IgD-negative memory B cell (primary cell): Measurements from ENCODE around the gene TRAIP. TPM values are rescaled to one million over a fixed set of nuclear protein-coding genes. Genes with fewer than 3 reads are reported as not detected.
A peak's percentile ranks its signal among the peaks of the same experiment; 100 is the strongest.
"Not testable (repeated sequence)": the region's sequence is repeated elsewhere in the genome, so short reads cannot be mapped to it uniquely, and the experiment has no call there.

ENCODE experiments used
- H3K27ac Mint-ChIP-seq, 3 donors: one replicate each; pipeline ENCODE4 v1.8.0; 2020 to 2022; ENCODE audit warnings: mild to moderate bottlenecking in 3 of 3, mixed read lengths in 3 of 3, moderate library complexity in 1 of 3
- H3K27me3 Mint-ChIP-seq: one replicate; pipeline ENCODE4 v1.8.0; 2021; ENCODE audit warnings: mixed read lengths
- H3K36me3 Mint-ChIP-seq: one replicate; pipeline ENCODE4 v1.8.0; 2020; ENCODE audit warnings: mild to moderate bottlenecking, mixed read lengths
- H3K4me1 Mint-ChIP-seq, 3 donors: one replicate each; pipeline ENCODE4 v1.8.0; 2020 to 2022; ENCODE audit warnings: mixed read lengths in 3 of 3, mild to moderate bottlenecking in 1 of 3
- H3K4me3 Mint-ChIP-seq, 4 donors: one replicate each; pipeline ENCODE4 v1.8.0; 2020 to 2022; ENCODE audit warnings: mild to moderate bottlenecking in 4 of 4, mixed read lengths in 4 of 4, moderate library complexity in 3 of 4
- H3K9me3 Mint-ChIP-seq, 3 donors: one replicate each; pipeline ENCODE4 v1.8.0; 2020 to 2021; ENCODE audit warnings: mixed read lengths in 3 of 3, mild to moderate bottlenecking in 1 of 3
- polyA plus RNA-seq: library from polyadenylated mRNA; unstranded; fragments of 300-500 nt; fragmentation: Illumina TruSeq; gene quantifications from one replicate; pipeline ENCODE4 v1.2.3, GENCODE V29; 2021

Gene TRAIP
- polyA plus RNA-seq, 1 donor from 2014 or later: 5.4 TPM

DNA sequence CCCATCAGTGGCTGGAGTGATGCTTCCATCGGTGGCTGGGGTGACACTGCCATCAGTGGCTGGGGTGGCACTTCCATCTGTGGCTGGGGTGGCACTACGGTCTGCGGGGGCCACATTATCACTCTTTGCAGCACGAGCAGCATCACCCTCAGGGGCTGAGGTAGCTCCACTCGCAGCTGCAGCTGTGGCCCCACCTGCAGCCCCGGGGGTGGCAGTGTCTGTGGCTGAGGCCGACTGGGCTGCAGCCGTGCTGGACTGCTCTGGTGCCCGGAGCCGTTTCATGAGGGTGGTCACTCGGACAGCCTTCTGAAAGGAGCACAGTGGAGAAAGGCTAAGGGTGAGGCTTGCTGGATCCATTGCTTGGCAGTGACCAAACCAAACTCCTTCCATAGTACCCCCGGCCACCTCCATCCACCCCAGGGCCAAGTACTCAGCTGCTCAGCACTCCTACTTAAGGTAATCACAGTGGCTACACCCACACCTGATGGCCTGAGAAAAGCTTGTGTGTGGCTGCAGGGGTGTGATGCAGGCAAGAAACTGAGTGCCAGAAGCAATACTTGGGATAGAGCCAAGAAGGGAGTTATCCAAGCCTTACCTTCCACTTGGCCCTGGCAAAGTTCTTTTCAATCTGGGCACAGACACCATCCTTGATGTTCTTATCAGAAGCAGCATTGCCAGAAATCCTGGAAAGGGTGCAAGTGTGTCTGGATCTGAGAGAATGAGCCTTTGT, 3.4 kb upstream of the TRAIP start:
- Mint-ChIP-seq H3K4me3 (no peak overlapping the region), H3K36me3 (peaks cover 2% of the 10 kb centered on the region), H3K27ac (no peak overlapping the region), H3K9me3 (no peaks in the 10 kb centered on the region), H3K4me1 (peaks cover 5 to 8% (median 6%) of the 10 kb centered on the region in 3 donors), H3K27me3 (peaks cover 4% of the 10 kb centered on the region)

DNA sequence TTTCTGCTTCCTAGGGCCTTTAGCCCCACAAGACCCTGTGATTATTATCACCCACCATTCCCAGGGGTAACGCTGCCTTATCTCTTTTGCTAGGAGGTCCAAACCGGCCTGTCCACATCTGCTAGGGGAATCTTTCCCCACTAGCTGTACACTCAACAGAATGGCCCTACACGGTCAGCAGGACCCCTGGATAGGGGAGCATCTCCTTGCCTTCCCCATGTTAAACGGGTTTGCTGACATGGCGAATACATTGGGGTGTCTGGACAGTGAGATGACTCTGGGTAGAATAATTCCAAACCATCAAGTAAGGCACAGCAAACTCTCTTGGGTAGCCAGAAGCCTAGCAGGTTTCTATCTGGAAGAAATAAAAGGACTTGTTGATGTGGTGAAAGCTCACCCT, 702 bp downstream of the TRAIP start:
- H3K4me1 Mint-ChIP-seq: peaks cover 5 to 8% (median 6%) of the 10 kb centered on the region in 3 donors
- H3K9me3 Mint-ChIP-seq: no peaks in the 10 kb centered on the region
- H3K27me3 Mint-ChIP-seq: no peaks in the 10 kb centered on the region
- peak overlapping the region in 1 of 3 donors; percentile 82 for H3K27ac Mint-ChIP-seq
- H3K4me3 Mint-ChIP-seq: peak overlapping the region in 3 of 4 donors; percentile 60 to 96 (median 88)
- no peaks in the 10 kb centered on the region for H3K36me3 Mint-ChIP-seq

GRCh38 chr3:49845694-49846093, 10.7 kb downstream of the TRAIP start:
- H3K9me3 Mint-ChIP-seq: no peaks in the 10 kb centered on the region
- no peaks in the 10 kb centered on the region for H3K27me3 Mint-ChIP-seq
- H3K27ac Mint-ChIP-seq: no peak overlapping the region
- no peak overlapping the region for H3K4me3 Mint-ChIP-seq
- peaks cover 0 to 3% (median 0%) of the 10 kb centered on the region in 3 donors for H3K4me1 Mint-ChIP-seq
- H3K36me3 Mint-ChIP-seq: peaks cover 2% of the 10 kb centered on the region

DNA sequence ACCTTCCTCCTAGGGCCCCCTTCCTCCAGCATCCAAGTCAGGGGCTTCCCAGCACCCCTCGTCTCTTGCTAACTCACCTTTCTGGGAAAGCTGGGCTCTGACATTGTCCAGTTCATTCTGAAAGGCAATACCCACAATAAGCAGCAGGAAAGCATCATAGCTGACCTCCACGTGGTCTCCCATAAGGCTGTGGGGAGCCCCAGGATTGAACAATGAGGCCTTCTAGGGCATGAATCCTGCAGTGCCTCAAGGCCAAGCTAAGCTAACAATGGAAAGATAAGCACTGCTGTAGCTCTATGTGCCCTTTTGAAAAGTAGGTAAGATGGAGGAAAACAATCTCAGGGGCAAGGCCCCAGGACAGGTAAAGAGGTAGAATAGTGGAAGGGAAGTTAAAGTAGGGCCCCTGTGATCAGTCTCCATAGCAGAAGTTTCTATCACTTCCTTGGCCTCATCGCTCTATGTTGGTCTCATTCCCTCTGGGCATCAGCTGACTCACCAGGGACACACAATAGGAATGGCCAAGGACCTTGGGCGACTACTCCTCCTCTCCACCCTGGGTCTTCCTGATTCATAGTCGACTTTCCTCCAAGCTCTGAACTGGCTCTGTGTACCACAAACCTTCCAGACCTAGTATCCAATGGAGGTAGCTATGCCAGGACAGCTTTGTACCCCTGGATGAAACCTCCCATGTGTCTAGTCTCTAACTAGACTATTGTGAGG, 11.7 kb downstream of the TRAIP start:
- peak overlapping the region in 1 of 3 donors; percentile 9 for H3K27ac Mint-ChIP-seq
- H3K36me3 Mint-ChIP-seq: peaks cover 2% of the 10 kb centered on the region
- no peak overlapping the region for H3K4me3 Mint-ChIP-seq
- H3K4me1 Mint-ChIP-seq: peaks cover 0 to 3% (median 0%) of the 10 kb centered on the region in 3 donors
- no peaks in the 10 kb centered on the region for H3K9me3 Mint-ChIP-seq
- H3K27me3 Mint-ChIP-seq: no peaks in the 10 kb centered on the region

DNA sequence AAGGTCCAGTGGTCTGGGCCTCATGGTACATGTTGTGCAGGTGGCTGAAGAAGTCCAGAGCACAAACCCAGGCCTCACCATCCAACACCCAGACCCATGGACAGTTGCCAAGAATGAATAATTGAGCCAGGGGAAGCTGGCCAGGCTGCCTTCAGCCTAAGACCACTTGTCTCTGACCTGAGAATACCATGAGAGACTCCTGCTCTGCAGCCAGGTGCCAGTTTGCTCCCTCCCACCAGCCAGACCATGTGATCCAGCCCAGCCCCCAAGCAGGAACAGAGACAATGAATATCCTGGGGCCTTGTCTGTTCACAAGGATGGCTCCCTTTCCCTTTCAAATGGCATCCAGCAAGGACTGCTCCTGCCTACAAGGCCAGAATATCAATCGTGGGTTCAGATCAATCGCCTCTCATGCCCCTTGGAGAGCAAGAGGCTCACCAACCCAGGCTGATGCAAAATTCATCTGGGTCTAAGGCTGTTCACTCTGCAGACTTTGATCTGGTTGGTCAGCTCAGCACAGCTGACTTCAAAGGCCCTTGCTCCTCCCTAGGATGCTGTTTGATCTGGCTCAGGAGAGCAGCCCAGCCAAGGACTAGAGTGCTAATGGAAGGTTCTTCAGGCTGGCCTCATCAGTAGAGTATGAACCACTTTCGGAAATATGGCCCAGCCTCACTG, 13.4 kb downstream of the TRAIP start:
- no peaks in the 10 kb centered on the region for H3K9me3 Mint-ChIP-seq
- H3K4me3 Mint-ChIP-seq: peak overlapping the region in 1 of 4 donors; percentile 17
- H3K27ac Mint-ChIP-seq: no peak overlapping the region
- peaks cover 5% of the 10 kb centered on the region in 3 donors for H3K4me1 Mint-ChIP-seq
- H3K27me3 Mint-ChIP-seq: no peaks in the 10 kb centered on the region
- no peaks in the 10 kb centered on the region for H3K36me3 Mint-ChIP-seq

- Mint-ChIP-seq H3K9me3 (no peaks in the 10 kb centered on the region), H3K27me3 (no peaks in the 10 kb centered on the region), H3K36me3 (no peaks in the 10 kb centered on the region), H3K4me1 (peaks cover 5% of the 10 kb centered on the region in 3 donors), H3K4me3 (no peak overlapping the region), H3K27ac (no peak overlapping the region)
Measured at GRCh38 chr3:49841806-49842205, 14.6 kb downstream of the TRAIP start.

GRCh38 chr3:49841126-49841696, 15.2 kb downstream of the TRAIP start:
- Mint-ChIP-seq H3K27ac (peak overlapping the region in 1 of 3 donors; percentile 39), H3K36me3 (no peaks in the 10 kb centered on the region), H3K27me3 (no peaks in the 10 kb centered on the region)

GRCh38 chr3:49840388-49840787, 16.0 kb downstream of the TRAIP start:
- no peaks in the 10 kb centered on the region for H3K9me3 Mint-ChIP-seq
- peaks cover 5% of the 10 kb centered on the region in 3 donors for H3K4me1 Mint-ChIP-seq
- H3K36me3 Mint-ChIP-seq: no peaks in the 10 kb centered on the region
- peak overlapping the region in 1 of 3 donors; percentile 78 for H3K27ac Mint-ChIP-seq
- no peak overlapping the region for H3K4me3 Mint-ChIP-seq
- no peaks in the 10 kb centered on the region for H3K27me3 Mint-ChIP-seq

More at GRCh38 chr3:49841126-49841696, 15.2 kb downstream of the TRAIP start:
- H3K4me1 Mint-ChIP-seq: peaks cover 5% of the 10 kb centered on the region in 3 donors
- H3K4me3 Mint-ChIP-seq: no peak overlapping the region
- H3K9me3 Mint-ChIP-seq: no peaks in the 10 kb centered on the region

DNA sequence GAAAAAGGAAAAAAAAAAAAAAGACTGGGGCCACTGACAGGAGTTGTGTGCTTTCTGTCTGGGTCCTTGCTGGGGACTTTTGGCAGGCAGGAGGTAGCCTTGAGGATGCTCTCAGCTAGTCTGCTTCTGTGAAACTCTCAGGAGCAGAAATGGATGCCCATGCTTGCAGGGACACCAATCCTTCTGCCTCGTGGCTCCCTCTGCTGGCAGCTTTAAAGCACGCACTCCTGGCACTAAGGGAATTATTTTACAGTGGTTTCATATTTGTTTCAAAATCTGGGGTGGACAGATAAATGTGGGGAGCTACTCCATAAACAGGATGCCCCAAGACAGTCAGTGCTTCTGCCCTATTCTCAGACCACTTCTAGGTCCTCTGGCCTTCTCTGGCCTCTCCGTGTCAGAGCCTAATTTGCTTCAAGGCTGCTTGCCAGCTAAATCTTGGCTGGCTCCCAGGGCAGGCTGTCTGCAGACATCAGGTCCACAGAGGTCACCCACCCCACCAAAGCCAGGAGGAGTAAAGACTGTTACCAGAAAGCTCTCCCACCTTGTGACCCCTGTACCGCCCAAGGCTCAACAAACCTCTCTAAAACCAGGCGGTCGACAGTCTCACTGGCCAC, 17.1 kb downstream of the TRAIP start:
- Mint-ChIP-seq H3K4me1 (peaks cover 5% of the 10 kb centered on the region in 3 donors), H3K27ac (no peak overlapping the region), H3K9me3 (no peaks in the 10 kb centered on the region), H3K36me3 (peaks cover 2% of the 10 kb centered on the region), H3K27me3 (no peaks in the 10 kb centered on the region), H3K4me3 (no peak overlapping the region)

DNA sequence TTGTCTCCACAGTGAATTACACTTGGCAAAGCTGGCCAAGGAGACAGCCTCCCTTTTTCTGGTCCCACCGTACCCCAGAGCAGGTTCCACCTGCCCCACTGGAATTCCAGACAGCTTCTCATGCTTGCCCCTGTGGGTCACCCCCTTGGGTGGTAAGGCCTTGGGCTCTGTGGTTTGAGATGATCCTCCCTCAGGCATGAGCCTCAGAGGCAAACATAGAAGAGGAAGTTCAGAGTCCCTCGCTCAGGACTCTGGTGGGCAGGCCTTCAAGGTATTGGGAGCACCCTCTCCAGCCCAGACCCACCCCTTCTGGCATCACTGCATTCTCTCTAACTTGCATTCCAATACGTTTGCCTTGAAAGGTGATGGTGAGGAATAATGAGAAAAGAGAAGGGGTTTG, 25.0 kb downstream of the TRAIP start:
- Mint-ChIP-seq H3K36me3 (peaks cover 6% of the 10 kb centered on the region), H3K4me1 (peaks cover 0 to 3% (median 1%) of the 10 kb centered on the region in 3 donors), H3K4me3 (no peak overlapping the region), H3K27ac (no peak overlapping the region), H3K27me3 (no peaks in the 10 kb centered on the region), H3K9me3 (no peaks in the 10 kb centered on the region)

DNA sequence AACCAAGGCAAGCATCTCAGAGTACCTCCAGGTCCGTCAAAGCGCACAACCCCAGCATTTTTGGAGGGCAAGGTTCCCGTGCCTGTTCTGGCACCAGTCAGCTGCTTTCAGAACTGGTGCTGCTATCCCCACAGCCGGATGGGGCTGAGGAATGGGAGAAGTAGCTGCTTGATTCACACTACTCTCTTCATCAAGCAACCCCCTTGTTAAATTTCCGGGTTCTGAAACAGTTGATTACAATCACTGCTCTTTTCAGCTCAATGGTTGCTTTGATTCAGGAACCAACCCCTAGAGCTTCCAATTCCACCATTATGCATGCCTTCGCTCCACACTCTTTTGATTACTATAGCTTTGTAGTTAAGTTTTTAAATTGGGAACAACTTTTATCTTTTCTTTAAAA, 30.3 kb downstream of the TRAIP start:
- H3K4me1 Mint-ChIP-seq: peaks cover 0 to under 1% (median 0%) of the 10 kb centered on the region in 3 donors
- no peaks in the 10 kb centered on the region for H3K27me3 Mint-ChIP-seq
- H3K27ac Mint-ChIP-seq: no peak overlapping the region
- no peaks in the 10 kb centered on the region for H3K9me3 Mint-ChIP-seq
- H3K4me3 Mint-ChIP-seq: no peak overlapping the region
- H3K36me3 Mint-ChIP-seq: peaks cover 4% of the 10 kb centered on the region

GRCh38 chr3:49823131-49823530, 33.2 kb downstream of the TRAIP start:
- not testable (repeated sequence) for H3K4me3 Mint-ChIP-seq, H3K9me3 Mint-ChIP-seq, H3K36me3 Mint-ChIP-seq, H3K27me3 Mint-ChIP-seq, H3K4me1 Mint-ChIP-seq
- peak overlapping the region in 1 of 3 donors; percentile 81 for H3K27ac Mint-ChIP-seq

- H3K4me3 Mint-ChIP-seq: peak within 1 kb of the TSS; percentile 89 to 98 (median 98)
- H3K9me3 Mint-ChIP-seq: no peaks in the 10 kb centered on the region
- no peaks in the 10 kb centered on the region for H3K36me3 Mint-ChIP-seq
- peak within 1 kb of the TSS; percentile 60 to 99 (median 98) for H3K27ac Mint-ChIP-seq
- H3K27me3 Mint-ChIP-seq: no peaks in the 10 kb centered on the region
- peaks cover 7 to 29% (median 21%) of the 10 kb centered on the region in 3 donors for H3K4me1 Mint-ChIP-seq
Measured at GRCh38 chr3:49813497-49814174, 42.7 kb downstream of the TRAIP start, which contains the start of gene UBA7. Gene UBA7, minus strand, starts transcription at chr3:49813953. Its CDS starts 166 bp downstream, at chr3:49813787.

DNA sequence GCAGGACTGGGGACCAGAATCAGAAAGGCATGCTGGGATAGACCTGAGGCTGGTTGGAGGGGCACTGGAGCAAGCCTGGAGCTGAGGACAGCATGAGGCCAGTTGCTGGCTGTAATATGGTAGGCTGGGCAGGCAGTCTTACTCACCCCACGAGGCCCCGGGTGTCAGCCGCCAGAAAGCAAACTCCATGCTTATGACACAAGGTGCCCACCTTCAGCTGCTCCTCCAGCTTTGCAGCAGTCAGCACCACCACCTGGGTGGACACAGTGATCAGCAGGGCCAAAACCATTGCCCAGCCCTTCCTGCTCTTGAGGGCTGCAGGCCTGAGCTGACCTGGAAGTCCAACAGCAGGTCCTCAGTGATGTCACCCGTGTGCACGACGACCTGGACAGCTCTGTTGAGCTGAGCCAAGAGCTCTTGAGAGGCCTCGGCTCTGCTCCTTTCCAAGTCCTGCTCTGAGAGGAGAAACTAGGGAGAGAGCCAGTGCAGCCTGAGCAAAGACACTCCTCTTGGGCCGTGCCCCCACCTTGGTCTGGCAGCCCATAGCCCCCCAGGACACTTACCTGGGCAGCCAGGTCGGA, 43.4 kb downstream of the TRAIP start:
- peak overlapping the region; percentile 60 to 99 (median 98) for H3K27ac Mint-ChIP-seq
- no peaks in the 10 kb centered on the region for H3K27me3 Mint-ChIP-seq
- peak overlapping the region; percentile 89 to 98 (median 98) for H3K4me3 Mint-ChIP-seq
- H3K9me3 Mint-ChIP-seq: no peaks in the 10 kb centered on the region
- no peaks in the 10 kb centered on the region for H3K36me3 Mint-ChIP-seq
- peaks cover 7 to 34% (median 28%) of the 10 kb centered on the region in 3 donors for H3K4me1 Mint-ChIP-seq
